ENCODE results near the gene MDH1B.

GRCh38 chr2:206713746-206714145 is 51.4 kb downstream of the MDH1B start:
- TF ChIP-seq GABPA (IDR thresholded peaks at IDR 0.05; ENCODE audit: low read depth) (no peak), CTCF (IDR thresholded peaks at IDR 0.05) (no peak), POLR2AphosphoS5 (IDR thresholded peaks at IDR 0.05; ENCODE audit: low read depth, low read length) (no peak), MAX (IDR thresholded peaks at IDR 0.05; ENCODE audit: low read depth) (no peak), FOXM1 (IDR thresholded peaks at IDR 0.05; ENCODE audit: low read depth) (no peak), MEF2A (IDR thresholded peaks at IDR 0.05; ENCODE audit: borderline replicate concordance, low read depth) (no peak), TCF12 (IDR thresholded peaks at IDR 0.05) (no peak), SMC3 (IDR thresholded peaks at IDR 0.05; ENCODE audit: low read depth, low read length) (no peak), EP300 (IDR thresholded peaks at IDR 0.05; ENCODE audit: borderline replicate concordance in 1 of 2, low read depth in 1 of 2, low read length in 1 of 2) (no peak), TAF1 (IDR thresholded peaks at IDR 0.05; ENCODE audit: borderline replicate concordance, low read depth, low read length) (no peak), FOSL2 (IDR thresholded peaks at IDR 0.05; ENCODE audit: borderline replicate concordance, low read depth) (no peak), MXI1 (IDR thresholded peaks at IDR 0.05; ENCODE audit: low read depth, low read length) (no peak), SIN3A (IDR thresholded peaks at IDR 0.05; ENCODE audit: borderline replicate concordance, low read depth, low read length) (no peak)
